ENCODE measurements around the gene SPOCD1.

DNA sequence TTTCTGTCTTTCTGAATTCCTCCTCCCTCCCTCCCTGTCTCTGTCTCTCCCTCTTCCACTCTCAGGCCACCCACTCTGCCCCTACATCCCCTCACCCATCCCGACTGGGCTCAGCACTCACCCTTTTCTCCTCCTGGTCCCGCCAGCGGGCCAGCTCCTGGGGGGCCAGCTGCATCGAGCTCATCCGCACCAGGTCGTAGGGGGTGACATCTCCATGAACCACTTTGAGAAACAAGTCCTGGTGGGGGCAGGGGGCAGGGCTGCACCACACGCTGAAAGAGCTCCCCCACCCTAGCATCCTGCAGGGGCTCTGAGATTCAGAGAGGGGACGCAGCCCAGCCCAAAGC is 17.8 kb downstream of the SPOCD1 start:
- TF ChIP-seq, protein P1, sequence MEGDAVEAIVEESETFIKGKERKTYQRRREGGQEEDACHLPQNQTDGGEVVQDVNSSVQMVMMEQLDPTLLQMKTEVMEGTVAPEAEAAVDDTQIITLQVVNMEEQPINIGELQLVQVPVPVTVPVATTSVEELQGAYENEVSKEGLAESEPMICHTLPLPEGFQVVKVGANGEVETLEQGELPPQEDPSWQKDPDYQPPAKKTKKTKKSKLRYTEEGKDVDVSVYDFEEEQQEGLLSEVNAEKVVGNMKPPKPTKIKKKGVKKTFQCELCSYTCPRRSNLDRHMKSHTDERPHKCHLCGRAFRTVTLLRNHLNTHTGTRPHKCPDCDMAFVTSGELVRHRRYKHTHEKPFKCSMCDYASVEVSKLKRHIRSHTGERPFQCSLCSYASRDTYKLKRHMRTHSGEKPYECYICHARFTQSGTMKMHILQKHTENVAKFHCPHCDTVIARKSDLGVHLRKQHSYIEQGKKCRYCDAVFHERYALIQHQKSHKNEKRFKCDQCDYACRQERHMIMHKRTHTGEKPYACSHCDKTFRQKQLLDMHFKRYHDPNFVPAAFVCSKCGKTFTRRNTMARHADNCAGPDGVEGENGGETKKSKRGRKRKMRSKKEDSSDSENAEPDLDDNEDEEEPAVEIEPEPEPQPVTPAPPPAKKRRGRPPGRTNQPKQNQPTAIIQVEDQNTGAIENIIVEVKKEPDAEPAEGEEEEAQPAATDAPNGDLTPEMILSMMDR (IDR thresholded peaks at IDR 0.05), result no peak
- TF ChIP-seq POLR2AphosphoS5 (IDR thresholded peaks at IDR 0.05; ENCODE audit: low read depth, low read length) (no peak), SIN3A (IDR thresholded peaks at IDR 0.05; ENCODE audit: borderline replicate concordance, insufficient read depth, low read depth, low read length) (no peak)

All from Panc1 (cell line).